Small intestine (tissue), 7 donors: ENCODE data around the gene POLR3E. TPM values are rescaled to one million over a fixed set of nuclear protein-coding genes. Genes with fewer than 3 reads are reported as not detected.

Experiments
- DNase-seq, 2 donors: peaks; one replicate each; pipeline versions ENCODE4 v3.0.0 to v3.0.0-alpha.2; 2013
- FAIRE-seq: peaks from 2 replicates; lab custom pipeline; 2012; peaks lifted over from hg19 to GRCh38; lab: Jason Lieb, UNC
- H3K27ac ChIP-seq, 3 donors: one replicate each; pipeline ENCODE4 v1.5.1; 2013; ENCODE audit warnings: low read length in 2 of 3, mild to moderate bottlenecking in 2 of 3, control low read depth in 1 of 3, inconsistent platforms in 1 of 3, low read depth in 1 of 3, moderate library complexity in 1 of 3
- H3K27me3 ChIP-seq, 3 donors: one replicate each; pipeline ENCODE4 v1.6.1; 2013; ENCODE audit warnings: low read length in 3 of 3, inconsistent platforms in 1 of 3; ENCODE audit not compliant: control insufficient read depth in 3 of 3, insufficient read depth in 3 of 3
- H3K36me3 ChIP-seq, 3 donors: one replicate each; pipeline ENCODE4 v1.6.1; 2013; ENCODE audit warnings: low read length in 3 of 3, inconsistent platforms in 1 of 3, low read depth in 1 of 3, mild to moderate bottlenecking in 1 of 3, moderate library complexity in 1 of 3; ENCODE audit not compliant: control insufficient read depth in 3 of 3, insufficient read depth in 2 of 3
- H3K4me1 ChIP-seq, 3 donors: one replicate each; pipeline ENCODE4 v1.6.1; 2013; ENCODE audit warnings: low read length in 2 of 3, inconsistent platforms in 1 of 3, low read depth in 1 of 3, mild to moderate bottlenecking in 1 of 3, moderate library complexity in 1 of 3; ENCODE audit not compliant: control insufficient read depth in 3 of 3, insufficient read depth in 2 of 3
- H3K4me3 ChIP-seq, 3 donors: one replicate each; pipeline ENCODE4 v1.5.1; 2013; ENCODE audit warnings: low read length in 3 of 3, control low read depth in 1 of 3, inconsistent platforms in 1 of 3, low read depth in 1 of 3, mild to moderate bottlenecking in 1 of 3, moderate library complexity in 1 of 3
- H3K9me3 ChIP-seq, 2 donors: one replicate each; pipeline ENCODE4 v1.6.1; 2013; ENCODE audit warnings: low read depth in 1 of 2, low read length in 1 of 2; ENCODE audit not compliant: control insufficient read depth in 2 of 2, insufficient read depth in 1 of 2
- WGBS, 3 donors: extraction: QIAGEN DNeasy Blood & Tissue Kit; methylation state at CpG; one replicate each; pipeline ENCODE4 v1.1.7; 2013; 5-methylcytosine and 5-hydroxymethylcytosine counted together
- polyA plus RNA-seq, 4 donors: library from polyadenylated mRNA; stranded (reverse) in 3 of 4; unstranded in 1 of 4; fragments of 200-250 nt in 3 of 4; fragments of 120-200 nt in 1 of 4; gene quantifications; one replicate each; pipeline versions ENCODE4 v1.2.1 to v1.2.3, GENCODE V29; 2013
- donor health status: healthy with polysubstance abuse.
- donor health status: control.
- donor health status: control.
- donor health status: Bipolar disorder and iron deficiency.
- donor health status: healthy.

Gene POLR3E
- polyA plus RNA-seq, 4 donors: 14.3 to 53.9 (median 21.3) TPM

GRCh38 chr16:22262460-22262859 is 34.7 kb upstream of the POLR3E start:
- H3K36me3 ChIP-seq: peaks cover 7 to 81% (median 14%) of the 10 kb centered on the region in 3 donors
- WGBS, 3 donors: 70 to 91% (median 80%) methylated on average over 4 of the region's 4 CpGs
- no peak for FAIRE-seq

GRCh38 chr16:22264786-22265185 is 32.4 kb upstream of the POLR3E start:
- Histone ChIP-seq H3K27me3 (no peaks in the 10 kb centered on the region), H3K9me3 (peaks cover 0 to 9% of the 10 kb centered on the region in 2 donors), H3K36me3 (peaks cover 2 to 81% (median 21%) of the 10 kb centered on the region in 3 donors), H3K4me3 (no peak overlapping the region), H3K27ac (no peak overlapping the region), H3K4me1 (no peaks in the 10 kb centered on the region)
- FAIRE-seq: no peak
- no peak for DNase-seq
- WGBS, 3 donors: 90 to 95% (median 91%) methylated on average over 7 of the region's 7 CpGs

More at GRCh38 chr16:22262460-22262859, 34.7 kb upstream of the POLR3E start:
- no peaks in the 10 kb centered on the region for H3K27me3 ChIP-seq
- H3K9me3 ChIP-seq: peaks cover 0 to 24% of the 10 kb centered on the region in 2 donors
- H3K4me1 ChIP-seq: no peaks in the 10 kb centered on the region
- H3K4me3 ChIP-seq: no peak overlapping the region
- DNase-seq: no peak
- no peak overlapping the region for H3K27ac ChIP-seq

DNA sequence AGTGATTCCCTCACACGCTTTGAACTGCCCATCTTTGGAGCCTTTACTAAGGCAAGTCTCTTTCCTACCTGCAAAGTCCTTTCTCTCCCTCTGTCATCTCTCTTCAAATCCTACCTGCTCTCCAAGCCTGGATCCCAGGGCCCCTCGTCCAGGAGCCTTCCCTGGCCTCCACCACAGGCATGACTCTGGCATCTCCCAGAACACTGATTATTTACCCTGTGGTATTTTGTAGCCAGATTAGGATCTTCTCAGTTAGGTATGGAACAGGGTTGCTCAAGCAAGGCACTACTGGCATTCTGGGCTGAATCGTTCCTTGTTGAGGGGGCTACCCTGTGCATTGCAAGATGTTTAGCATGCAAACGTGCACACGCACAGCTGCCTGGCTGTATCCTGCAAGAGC is 31.9 kb upstream of the POLR3E start:
- Histone ChIP-seq H3K36me3 (peaks cover 2 to 78% (median 17%) of the 10 kb centered on the region in 3 donors), H3K27me3 (no peaks in the 10 kb centered on the region), H3K4me3 (no peak overlapping the region), H3K4me1 (no peaks in the 10 kb centered on the region), H3K27ac (no peak overlapping the region), H3K9me3 (peaks cover 0 to 3% of the 10 kb centered on the region in 2 donors)
- 89 to 96% (median 92%) methylated on average over 5 of the region's 5 CpGs for WGBS, 3 donors
- FAIRE-seq: no peak
- no peak for DNase-seq

- Histone ChIP-seq H3K36me3 (peaks cover 2 to 75% (median 17%) of the 10 kb centered on the region in 3 donors), H3K27me3 (no peaks in the 10 kb centered on the region), H3K4me1 (no peaks in the 10 kb centered on the region), H3K27ac (no peak overlapping the region), H3K9me3 (no peaks in the 10 kb centered on the region), H3K4me3 (no peak overlapping the region)
- FAIRE-seq (no peak), DNase-seq (no peak)
- whole genome bisulfite sequencing, 3 donors: 92 to 98% (median 97%) methylated on average over 19 of the region's 19 CpGs
Observed at GRCh38 chr16:22266546-22266945, 30.7 kb upstream of the POLR3E start.

GRCh38 chr16:22267764-22268163 is 29.4 kb upstream of the POLR3E start:
- H3K27ac ChIP-seq: no peak overlapping the region
- no peaks in the 10 kb centered on the region for H3K4me1 ChIP-seq
- no peaks in the 10 kb centered on the region for H3K27me3 ChIP-seq
- no peaks in the 10 kb centered on the region for H3K9me3 ChIP-seq
- 83 to 89% (median 84%) methylated on average over 8 of the region's 8 CpGs for WGBS, 3 donors
- peaks cover 2 to 71% (median 19%) of the 10 kb centered on the region in 3 donors for H3K36me3 ChIP-seq
- no peak for DNase-seq
- no peak for FAIRE-seq
- H3K4me3 ChIP-seq: no peak overlapping the region

DNA sequence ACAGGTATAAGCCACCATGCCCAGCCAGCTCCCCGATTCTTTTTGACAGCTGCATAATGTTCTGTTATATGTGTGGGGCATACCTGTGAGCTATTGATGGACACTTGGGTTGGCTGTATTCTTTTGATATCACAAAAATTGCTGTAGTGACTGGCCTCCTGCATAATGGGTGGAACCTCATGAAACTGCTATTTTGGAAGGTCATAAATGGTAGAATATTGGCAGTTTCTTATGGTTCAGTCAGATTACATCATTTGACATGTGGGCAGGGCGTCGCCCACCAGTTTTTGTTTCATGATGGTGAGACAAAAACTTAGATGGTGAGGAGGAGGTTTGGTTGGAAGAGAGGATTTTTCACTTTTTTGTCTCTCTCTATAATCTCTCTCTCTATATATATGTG is 26.7 kb upstream of the POLR3E start:
- Histone ChIP-seq H3K27me3 (no peaks in the 10 kb centered on the region), H3K4me1 (no peaks in the 10 kb centered on the region), H3K9me3 (no peaks in the 10 kb centered on the region), H3K4me3 (no peak overlapping the region), H3K36me3 (peaks cover 6 to 69% (median 22%) of the 10 kb centered on the region in 3 donors), H3K27ac (no peak overlapping the region)
- FAIRE-seq (no peak), DNase-seq (no peak)
- WGBS, 3 donors: 90 to 100% (median 95%) methylated on average over 3 of the region's 3 CpGs

GRCh38 chr16:22272870-22273650 is 24.1 kb upstream of the POLR3E start:
- Histone ChIP-seq H3K4me3 (no peak overlapping the region), H3K9me3 (no peaks in the 10 kb centered on the region), H3K27me3 (no peaks in the 10 kb centered on the region), H3K27ac (no peak overlapping the region), H3K4me1 (no peaks in the 10 kb centered on the region), H3K36me3 (peaks cover 6 to 63% (median 12%) of the 10 kb centered on the region in 3 donors)
- FAIRE-seq: no peak
- 78 to 90% (median 87%) methylated on average over 8 of the region's 8 CpGs for WGBS, 3 donors
- no peak for DNase-seq

DNA sequence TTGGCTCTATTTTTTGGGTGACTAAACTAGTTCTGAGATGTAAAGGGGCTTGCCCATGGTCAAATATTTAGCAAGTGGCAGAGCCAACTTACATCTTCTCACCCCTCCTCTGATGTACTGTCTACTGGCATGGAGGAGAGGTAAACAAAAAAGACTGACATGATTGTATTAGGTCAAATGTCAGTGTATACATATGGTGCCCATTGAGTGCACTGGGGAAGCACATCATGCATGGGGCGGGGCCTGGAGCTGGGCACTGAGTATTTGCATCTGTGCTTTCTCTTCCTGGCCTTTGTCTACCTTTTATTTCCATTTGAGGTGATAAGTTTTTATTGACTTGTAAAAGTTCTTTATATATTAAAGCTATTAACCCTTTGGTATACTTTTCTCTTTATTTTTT is 22.3 kb upstream of the POLR3E start:
- DNase-seq (no peak), FAIRE-seq (no peak)
- Histone ChIP-seq H3K4me3 (no peak overlapping the region), H3K4me1 (no peaks in the 10 kb centered on the region), H3K36me3 (peaks cover 7 to 67% (median 11%) of the 10 kb centered on the region in 3 donors), H3K27me3 (no peaks in the 10 kb centered on the region), H3K9me3 (no peaks in the 10 kb centered on the region), H3K27ac (no peak overlapping the region)
- 95 to 100% (median 98%) methylated on average over 1 of the region's 1 CpG for WGBS, 3 donors
